C4-2B (cell line): Measurements from ENCODE around the gene CD58.

Experiments used
- ZFX ChIP-seq: fragments of 450-650 bp; IDR thresholded peaks from 2 replicates; pipeline ENCODE4 v1.6.1; 2017
- TF ChIP-seq, protein P1 (sequence below): fragments of 450-650 bp; conservative IDR thresholded peaks from 2 replicates; pipeline ENCODE4 v1.5.1; 2017; ENCODE audit warnings: mild to moderate bottlenecking

DNA sequence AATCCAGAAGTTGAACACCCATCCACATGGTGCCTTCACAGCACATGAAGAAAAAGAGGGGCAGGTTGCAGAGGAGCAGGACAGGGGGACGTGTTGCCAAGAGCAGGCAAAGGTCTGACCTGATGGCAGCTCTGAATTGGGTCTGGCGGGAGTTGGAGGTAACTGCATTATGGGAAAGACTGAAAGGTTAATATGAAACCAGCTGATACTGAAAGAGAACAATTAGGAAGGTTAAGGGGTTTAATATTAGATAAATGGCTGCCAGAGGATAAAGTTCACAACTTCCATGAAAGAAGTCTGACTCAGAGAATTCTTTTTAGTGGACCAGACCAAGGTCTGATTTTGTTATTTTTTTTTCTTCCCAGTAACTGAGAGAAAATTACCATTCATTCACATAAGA is 76.1 kb downstream of the CD58 start:
- TF ChIP-seq, protein P1, sequence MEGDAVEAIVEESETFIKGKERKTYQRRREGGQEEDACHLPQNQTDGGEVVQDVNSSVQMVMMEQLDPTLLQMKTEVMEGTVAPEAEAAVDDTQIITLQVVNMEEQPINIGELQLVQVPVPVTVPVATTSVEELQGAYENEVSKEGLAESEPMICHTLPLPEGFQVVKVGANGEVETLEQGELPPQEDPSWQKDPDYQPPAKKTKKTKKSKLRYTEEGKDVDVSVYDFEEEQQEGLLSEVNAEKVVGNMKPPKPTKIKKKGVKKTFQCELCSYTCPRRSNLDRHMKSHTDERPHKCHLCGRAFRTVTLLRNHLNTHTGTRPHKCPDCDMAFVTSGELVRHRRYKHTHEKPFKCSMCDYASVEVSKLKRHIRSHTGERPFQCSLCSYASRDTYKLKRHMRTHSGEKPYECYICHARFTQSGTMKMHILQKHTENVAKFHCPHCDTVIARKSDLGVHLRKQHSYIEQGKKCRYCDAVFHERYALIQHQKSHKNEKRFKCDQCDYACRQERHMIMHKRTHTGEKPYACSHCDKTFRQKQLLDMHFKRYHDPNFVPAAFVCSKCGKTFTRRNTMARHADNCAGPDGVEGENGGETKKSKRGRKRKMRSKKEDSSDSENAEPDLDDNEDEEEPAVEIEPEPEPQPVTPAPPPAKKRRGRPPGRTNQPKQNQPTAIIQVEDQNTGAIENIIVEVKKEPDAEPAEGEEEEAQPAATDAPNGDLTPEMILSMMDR = no peak
- no peak for TF ChIP-seq ZFX
